IMR-90 (cell line): ENCODE results near the gene GPHA2.

Experiments used
- CEBPB ChIP-seq: IDR thresholded peaks from 2 replicates; pipeline ENCODE4 v1.6.1; 2012; ENCODE audit warnings: low read depth, low read length, improper control_type of control experiment
- CHD1 ChIP-seq: IDR thresholded peaks from 2 replicates; pipeline ENCODE4 v1.6.1; 2012; ENCODE audit warnings: low read depth, low read length, improper control_type of control experiment
- FOS ChIP-seq: fragments of 150-350 bp; IDR thresholded peaks from 2 replicates; pipeline ENCODE4 v1.6.1; 2016; ENCODE audit warnings: low read depth, low read length
- MAFK ChIP-seq: IDR thresholded peaks from 2 replicates; pipeline ENCODE4 v1.6.1; 2012; ENCODE audit warnings: low read depth, low read length, improper control_type of control experiment
- MAZ ChIP-seq: IDR thresholded peaks from 2 replicates; pipeline ENCODE4 v1.6.1; 2012; ENCODE audit warnings: low read depth, mild to moderate bottlenecking, low read length, improper control_type of control experiment, moderate library complexity, borderline replicate concordance
- MXI1 ChIP-seq: IDR thresholded peaks from 2 replicates; pipeline ENCODE4 v1.6.1; 2012; ENCODE audit warnings: low read depth, mild to moderate bottlenecking, low read length, moderate library complexity, borderline replicate concordance
- NFE2L2 ChIP-seq: fragments of 150-350 bp; IDR thresholded peaks from 2 replicates; pipeline ENCODE4 v1.6.1; 2016; ENCODE audit warnings: low read depth, mild to moderate bottlenecking, low read length
- POLR2A ChIP-seq: IDR thresholded peaks from 2 replicates; pipeline ENCODE4 v1.6.1; 2012; ENCODE audit warnings: mild to moderate bottlenecking, low read depth, low read length
- RAD21 ChIP-seq: IDR thresholded peaks from 2 replicates; pipeline ENCODE4 v1.6.1; 2012; ENCODE audit warnings: low read length, improper control_type of control experiment
- RCOR1 ChIP-seq: IDR thresholded peaks from 2 replicates; pipeline ENCODE4 v1.6.1; 2012; ENCODE audit warnings: mild to moderate bottlenecking, low read length, improper control_type of control experiment; ENCODE audit not compliant: insufficient replicate concordance
- SMC3 ChIP-seq: fragments of 150-350 bp; IDR thresholded peaks from 2 replicates; pipeline ENCODE4 v1.6.1; 2016; ENCODE audit warnings: low read depth, mild to moderate bottlenecking, antibody characterized with exemption, low read length, moderate library complexity
- TF ChIP-seq, protein P1 (sequence below): fragments of 150-350 bp; IDR thresholded peaks from 2 replicates; pipeline ENCODE4 v1.6.1; 2017; ENCODE audit warnings: mild to moderate bottlenecking, antibody characterized with exemption, low read length, low read depth
- TF ChIP-seq, protein P2 (sequence below): conservative IDR thresholded peaks from 2 replicates; pipeline ENCODE4 v1.5.1; 2012; ENCODE audit warnings: mild to moderate bottlenecking, low read depth, low read length, improper control_type of control experiment
- TF ChIP-seq, protein P3 (sequence below): fragments of 150-350 bp; IDR thresholded peaks from 2 replicates; pipeline ENCODE4 v1.6.1; 2016; ENCODE audit warnings: low read depth, mild to moderate bottlenecking, low read length, moderate library complexity, borderline replicate concordance

DNA sequence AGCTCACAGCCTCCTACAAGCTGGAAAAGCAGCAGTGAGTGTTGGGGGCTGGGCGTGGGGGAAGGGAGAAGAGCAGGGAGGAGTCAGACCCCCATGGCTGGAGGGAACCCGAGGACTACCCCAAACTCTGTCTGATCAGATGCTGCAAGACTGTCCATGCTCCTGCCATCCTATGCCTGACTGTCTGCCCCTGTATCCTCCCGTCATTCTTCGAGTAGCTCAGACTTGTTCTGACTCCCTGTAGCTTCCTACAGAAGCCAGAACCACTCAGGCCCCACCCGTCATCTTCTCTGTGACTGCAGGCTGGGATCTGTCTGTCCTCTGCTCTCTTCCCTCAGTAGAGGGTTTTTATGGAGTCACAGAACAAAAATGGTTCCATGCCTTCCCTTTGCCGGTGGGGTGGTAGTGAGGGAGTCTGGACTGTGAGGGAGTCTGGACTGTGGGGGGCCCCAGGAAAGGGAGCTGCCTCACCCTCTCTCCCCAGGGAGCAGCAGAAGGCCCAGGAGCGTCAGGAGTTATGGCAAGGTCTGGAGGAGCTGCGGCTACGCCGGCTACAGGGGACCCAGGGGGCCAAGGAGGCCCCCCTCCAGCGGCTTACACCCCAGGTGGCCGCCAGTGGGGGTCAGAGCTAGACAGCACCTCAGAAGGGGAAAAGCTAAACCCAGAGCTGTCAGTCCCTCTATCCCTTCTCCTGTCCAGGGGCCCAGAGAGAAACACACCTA, 2.3 kb downstream of the GPHA2 start:
- TF ChIP-seq CEBPB (no peak), POLR2A (no peak), MAFK (no peak), RCOR1 (no peak), MAZ (no peak), SMC3 (no peak), RAD21 (no peak), MXI1 (no peak), FOS (no peak), NFE2L2 (no peak), CHD1 (no peak)
- TF ChIP-seq, protein P1, sequence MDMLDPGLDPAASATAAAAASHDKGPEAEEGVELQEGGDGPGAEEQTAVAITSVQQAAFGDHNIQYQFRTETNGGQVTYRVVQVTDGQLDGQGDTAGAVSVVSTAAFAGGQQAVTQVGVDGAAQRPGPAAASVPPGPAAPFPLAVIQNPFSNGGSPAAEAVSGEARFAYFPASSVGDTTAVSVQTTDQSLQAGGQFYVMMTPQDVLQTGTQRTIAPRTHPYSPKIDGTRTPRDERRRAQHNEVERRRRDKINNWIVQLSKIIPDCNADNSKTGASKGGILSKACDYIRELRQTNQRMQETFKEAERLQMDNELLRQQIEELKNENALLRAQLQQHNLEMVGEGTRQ = no peak
- TF ChIP-seq, protein P2, sequence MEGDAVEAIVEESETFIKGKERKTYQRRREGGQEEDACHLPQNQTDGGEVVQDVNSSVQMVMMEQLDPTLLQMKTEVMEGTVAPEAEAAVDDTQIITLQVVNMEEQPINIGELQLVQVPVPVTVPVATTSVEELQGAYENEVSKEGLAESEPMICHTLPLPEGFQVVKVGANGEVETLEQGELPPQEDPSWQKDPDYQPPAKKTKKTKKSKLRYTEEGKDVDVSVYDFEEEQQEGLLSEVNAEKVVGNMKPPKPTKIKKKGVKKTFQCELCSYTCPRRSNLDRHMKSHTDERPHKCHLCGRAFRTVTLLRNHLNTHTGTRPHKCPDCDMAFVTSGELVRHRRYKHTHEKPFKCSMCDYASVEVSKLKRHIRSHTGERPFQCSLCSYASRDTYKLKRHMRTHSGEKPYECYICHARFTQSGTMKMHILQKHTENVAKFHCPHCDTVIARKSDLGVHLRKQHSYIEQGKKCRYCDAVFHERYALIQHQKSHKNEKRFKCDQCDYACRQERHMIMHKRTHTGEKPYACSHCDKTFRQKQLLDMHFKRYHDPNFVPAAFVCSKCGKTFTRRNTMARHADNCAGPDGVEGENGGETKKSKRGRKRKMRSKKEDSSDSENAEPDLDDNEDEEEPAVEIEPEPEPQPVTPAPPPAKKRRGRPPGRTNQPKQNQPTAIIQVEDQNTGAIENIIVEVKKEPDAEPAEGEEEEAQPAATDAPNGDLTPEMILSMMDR = no peak
- TF ChIP-seq, protein P3, sequence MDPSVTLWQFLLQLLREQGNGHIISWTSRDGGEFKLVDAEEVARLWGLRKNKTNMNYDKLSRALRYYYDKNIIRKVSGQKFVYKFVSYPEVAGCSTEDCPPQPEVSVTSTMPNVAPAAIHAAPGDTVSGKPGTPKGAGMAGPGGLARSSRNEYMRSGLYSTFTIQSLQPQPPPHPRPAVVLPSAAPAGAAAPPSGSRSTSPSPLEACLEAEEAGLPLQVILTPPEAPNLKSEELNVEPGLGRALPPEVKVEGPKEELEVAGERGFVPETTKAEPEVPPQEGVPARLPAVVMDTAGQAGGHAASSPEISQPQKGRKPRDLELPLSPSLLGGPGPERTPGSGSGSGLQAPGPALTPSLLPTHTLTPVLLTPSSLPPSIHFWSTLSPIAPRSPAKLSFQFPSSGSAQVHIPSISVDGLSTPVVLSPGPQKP = no peak
